Measurements from ENCODE around the gene SHCBP1.

DNA sequence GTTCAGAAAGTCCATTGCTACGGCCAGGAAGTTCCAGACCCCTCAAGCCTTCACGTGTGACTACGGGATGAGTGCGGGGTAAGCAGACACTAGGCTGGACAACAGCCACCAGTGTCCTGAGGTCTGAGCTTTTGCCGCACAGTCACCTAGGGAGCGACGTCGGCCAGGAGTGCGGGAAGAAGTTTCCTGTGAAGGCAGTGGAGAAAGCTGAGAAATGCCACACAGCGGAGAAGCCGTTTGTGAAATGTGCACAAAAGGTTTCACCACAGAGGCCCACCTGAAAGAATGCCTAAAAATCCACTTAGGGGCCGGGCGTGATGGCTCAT, 47.4 kb downstream of the SHCBP1 start:
- TF ChIP-seq TAF1 (IDR thresholded peaks at IDR 0.05; ENCODE audit: low read depth) (no peak), RAD21 (IDR thresholded peaks at IDR 0.05; ENCODE audit: low read depth) (no peak), CREB1 (IDR thresholded peaks at IDR 0.05; ENCODE audit: low read depth) (no peak), FOXM1 (IDR thresholded peaks at IDR 0.05; ENCODE audit: borderline replicate concordance, low read depth) (no peak), ZBTB7A (IDR thresholded peaks at IDR 0.05; ENCODE audit: low read depth) (no peak), YY1 (IDR thresholded peaks at IDR 0.05; ENCODE audit: low read depth) (no peak), EP300 (IDR thresholded peaks at IDR 0.05; ENCODE audit: borderline replicate concordance) (no peak), TCF12 (IDR thresholded peaks at IDR 0.05; ENCODE audit: low read depth) (no peak), CEBPB (IDR thresholded peaks at IDR 0.05) (no peak), NFIC (IDR thresholded peaks at IDR 0.05) (no peak), EGR1 (IDR thresholded peaks at IDR 0.05) (no peak)
- TF ChIP-seq, protein P1, sequence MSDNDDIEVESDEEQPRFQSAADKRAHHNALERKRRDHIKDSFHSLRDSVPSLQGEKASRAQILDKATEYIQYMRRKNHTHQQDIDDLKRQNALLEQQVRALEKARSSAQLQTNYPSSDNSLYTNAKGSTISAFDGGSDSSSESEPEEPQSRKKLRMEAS (IDR thresholded peaks at IDR 0.05), result no peak
- TF ChIP-seq, protein P2, sequence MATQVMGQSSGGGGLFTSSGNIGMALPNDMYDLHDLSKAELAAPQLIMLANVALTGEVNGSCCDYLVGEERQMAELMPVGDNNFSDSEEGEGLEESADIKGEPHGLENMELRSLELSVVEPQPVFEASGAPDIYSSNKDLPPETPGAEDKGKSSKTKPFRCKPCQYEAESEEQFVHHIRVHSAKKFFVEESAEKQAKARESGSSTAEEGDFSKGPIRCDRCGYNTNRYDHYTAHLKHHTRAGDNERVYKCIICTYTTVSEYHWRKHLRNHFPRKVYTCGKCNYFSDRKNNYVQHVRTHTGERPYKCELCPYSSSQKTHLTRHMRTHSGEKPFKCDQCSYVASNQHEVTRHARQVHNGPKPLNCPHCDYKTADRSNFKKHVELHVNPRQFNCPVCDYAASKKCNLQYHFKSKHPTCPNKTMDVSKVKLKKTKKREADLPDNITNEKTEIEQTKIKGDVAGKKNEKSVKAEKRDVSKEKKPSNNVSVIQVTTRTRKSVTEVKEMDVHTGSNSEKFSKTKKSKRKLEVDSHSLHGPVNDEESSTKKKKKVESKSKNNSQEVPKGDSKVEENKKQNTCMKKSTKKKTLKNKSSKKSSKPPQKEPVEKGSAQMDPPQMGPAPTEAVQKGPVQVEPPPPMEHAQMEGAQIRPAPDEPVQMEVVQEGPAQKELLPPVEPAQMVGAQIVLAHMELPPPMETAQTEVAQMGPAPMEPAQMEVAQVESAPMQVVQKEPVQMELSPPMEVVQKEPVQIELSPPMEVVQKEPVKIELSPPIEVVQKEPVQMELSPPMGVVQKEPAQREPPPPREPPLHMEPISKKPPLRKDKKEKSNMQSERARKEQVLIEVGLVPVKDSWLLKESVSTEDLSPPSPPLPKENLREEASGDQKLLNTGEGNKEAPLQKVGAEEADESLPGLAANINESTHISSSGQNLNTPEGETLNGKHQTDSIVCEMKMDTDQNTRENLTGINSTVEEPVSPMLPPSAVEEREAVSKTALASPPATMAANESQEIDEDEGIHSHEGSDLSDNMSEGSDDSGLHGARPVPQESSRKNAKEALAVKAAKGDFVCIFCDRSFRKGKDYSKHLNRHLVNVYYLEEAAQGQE (IDR thresholded peaks at IDR 0.05; ENCODE audit: low read depth), result no peak
- TF ChIP-seq, protein P3, sequence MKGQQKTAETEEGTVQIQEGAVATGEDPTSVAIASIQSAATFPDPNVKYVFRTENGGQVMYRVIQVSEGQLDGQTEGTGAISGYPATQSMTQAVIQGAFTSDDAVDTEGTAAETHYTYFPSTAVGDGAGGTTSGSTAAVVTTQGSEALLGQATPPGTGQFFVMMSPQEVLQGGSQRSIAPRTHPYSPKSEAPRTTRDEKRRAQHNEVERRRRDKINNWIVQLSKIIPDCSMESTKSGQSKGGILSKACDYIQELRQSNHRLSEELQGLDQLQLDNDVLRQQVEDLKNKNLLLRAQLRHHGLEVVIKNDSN (IDR thresholded peaks at IDR 0.05), result no peak
